Liver (tissue), 3 donors: Measurements from ENCODE around the gene BCL6B.

Experiments
- REST ChIP-seq: IDR thresholded peaks from 2 replicates; pipeline ENCODE4 v1.6.1; 2016; ENCODE audit warnings: antibody characterized with exemption, mild to moderate bottlenecking
- TF ChIP-seq, protein P1 (sequence below): fragments of 150-350 bp; IDR thresholded peaks from 2 replicates; pipeline ENCODE4 v1.5.1; 2017; ENCODE audit warnings: improper control_type of control experiment, low read depth, low read length; ENCODE audit not compliant: missing input control
- TF ChIP-seq, protein P2 (sequence below): IDR thresholded peaks from 2 replicates; pipeline ENCODE4 v1.6.1; 2016; ENCODE audit warnings: antibody characterized with exemption
- donor health status: healthy.
- donor health status: healthy.

- TF ChIP-seq, protein P1, sequence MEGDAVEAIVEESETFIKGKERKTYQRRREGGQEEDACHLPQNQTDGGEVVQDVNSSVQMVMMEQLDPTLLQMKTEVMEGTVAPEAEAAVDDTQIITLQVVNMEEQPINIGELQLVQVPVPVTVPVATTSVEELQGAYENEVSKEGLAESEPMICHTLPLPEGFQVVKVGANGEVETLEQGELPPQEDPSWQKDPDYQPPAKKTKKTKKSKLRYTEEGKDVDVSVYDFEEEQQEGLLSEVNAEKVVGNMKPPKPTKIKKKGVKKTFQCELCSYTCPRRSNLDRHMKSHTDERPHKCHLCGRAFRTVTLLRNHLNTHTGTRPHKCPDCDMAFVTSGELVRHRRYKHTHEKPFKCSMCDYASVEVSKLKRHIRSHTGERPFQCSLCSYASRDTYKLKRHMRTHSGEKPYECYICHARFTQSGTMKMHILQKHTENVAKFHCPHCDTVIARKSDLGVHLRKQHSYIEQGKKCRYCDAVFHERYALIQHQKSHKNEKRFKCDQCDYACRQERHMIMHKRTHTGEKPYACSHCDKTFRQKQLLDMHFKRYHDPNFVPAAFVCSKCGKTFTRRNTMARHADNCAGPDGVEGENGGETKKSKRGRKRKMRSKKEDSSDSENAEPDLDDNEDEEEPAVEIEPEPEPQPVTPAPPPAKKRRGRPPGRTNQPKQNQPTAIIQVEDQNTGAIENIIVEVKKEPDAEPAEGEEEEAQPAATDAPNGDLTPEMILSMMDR: no peak
- TF ChIP-seq REST: no peak
- TF ChIP-seq, protein P2, sequence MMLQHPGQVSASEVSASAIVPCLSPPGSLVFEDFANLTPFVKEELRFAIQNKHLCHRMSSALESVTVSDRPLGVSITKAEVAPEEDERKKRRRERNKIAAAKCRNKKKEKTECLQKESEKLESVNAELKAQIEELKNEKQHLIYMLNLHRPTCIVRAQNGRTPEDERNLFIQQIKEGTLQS: no peak
Measured at GRCh38 chr17:7007143-7007542, 15.7 kb upstream of the BCL6B start.
